Endothelial cell of umbilical vein (primary cell): ENCODE results near the gene PRSS33. TPM values are rescaled to one million over a fixed set of nuclear protein-coding genes. Genes with fewer than 3 reads are reported as not detected.

ENCODE experiments used
- BruUV-seq: library from RNA; stranded (reverse); fragments of 400-500 nt; replicated peaks from 2 replicates; lab custom pipeline; 2021; lab: Mats Ljungman, UMichigan
- CTCF ChIA-PET: fragments of 300-600, 350-600 bp; sonication (Branson Sonifier 250); formaldehyde crosslinking; loops from one replicate; lab custom pipeline; 2021; ENCODE audit warnings: antibody characterized with exemption, inconsistent platforms; lab: Charles Lee
- POLR2A ChIA-PET: fragments of 300-600, 350-600 bp; sonication (Branson Sonifier 250); formaldehyde crosslinking; loops from one replicate; lab custom pipeline; 2021; ENCODE audit warnings: antibody characterized with exemption, inconsistent platforms; lab: Charles Lee
- DNase-seq: peaks from one replicate; pipeline ENCODE4 v3.0.0-alpha.2; 2011; ENCODE audit warnings: low read depth, low spot score
- FAIRE-seq: peaks from 2 replicates; lab custom pipeline; 2011; peaks lifted over from hg19 to GRCh38; lab: Jason Lieb, UNC
- H2AFZ ChIP-seq: 2 replicates; pipeline ENCODE4 v1.6.0; 2012; ENCODE audit warnings: low read depth, low read length, control low read depth, inconsistent platforms
- H3K27ac ChIP-seq: 2 replicates; pipeline ENCODE4 v1.5.1; 2011; ENCODE audit warnings: low read depth, mild to moderate bottlenecking, control low read depth, low read length, moderate library complexity; ENCODE audit not compliant: insufficient read depth
- H3K27me3 ChIP-seq, 2 experiments: 2 replicates each; pipeline versions ENCODE4 v1.6.0 to v1.6.1; 2011; ENCODE audit warnings: low read length in 2 of 2, mixed read lengths in 1 of 2; ENCODE audit not compliant: control insufficient read depth in 2 of 2, insufficient read depth in 2 of 2
- H3K36me3 ChIP-seq, 2 experiments: 2 replicates in 1 of 2; 3 replicates in 1 of 2; pipeline ENCODE4 v1.5.1; 2011; ENCODE audit warnings: low read length in 2 of 2, mild to moderate bottlenecking in 1 of 2, moderate library complexity in 1 of 2; ENCODE audit not compliant: control insufficient read depth in 2 of 2, insufficient read depth in 2 of 2; ENCODE audit errors: extremely low read depth in 1 of 2
- H3K4me1 ChIP-seq: 3 replicates; pipeline ENCODE4 v1.5.1; 2011; ENCODE audit warnings: mild to moderate bottlenecking, low read length; ENCODE audit not compliant: control insufficient read depth, insufficient read depth; ENCODE audit errors: extremely low read depth
- H3K4me2 ChIP-seq: 2 replicates; pipeline ENCODE4 v1.6.1; 2011; ENCODE audit warnings: low read length, control low read depth, mixed read lengths; ENCODE audit not compliant: insufficient read depth
- H3K4me3 ChIP-seq, 3 experiments: fragments of 200-600 bp in 1 of 3; sonication (generic), shearing (Covaris generic) in 1 of 3; replicated peaks in 1 of 3; 2 replicates each; pipeline ENCODE4 v1.5.1; 2011 to 2016; ENCODE audit warnings: control low read depth in 3 of 3, low read length in 3 of 3, mild to moderate bottlenecking in 2 of 3, inconsistent platforms in 1 of 3, low read depth in 1 of 3, moderate library complexity in 1 of 3; ENCODE audit not compliant: insufficient read depth in 1 of 3
- H3K79me2 ChIP-seq: 2 replicates; pipeline ENCODE4 v1.6.0; 2012; ENCODE audit warnings: low read length, inconsistent platforms; ENCODE audit not compliant: control insufficient read depth, insufficient read depth
- H3K9ac ChIP-seq: replicated peaks from 2 replicates; pipeline ENCODE3; 2011; ENCODE audit warnings: low read length, control low read depth; ENCODE audit not compliant: insufficient read depth; ENCODE audit errors: extremely low read depth
- H3K9me1 ChIP-seq: replicated peaks from 3 replicates; pipeline ENCODE4 v1.6.0; 2011; ENCODE audit warnings: mild to moderate bottlenecking, low read length; ENCODE audit not compliant: control insufficient read depth, insufficient read depth; ENCODE audit errors: extremely low read depth
- H3K9me3 ChIP-seq: replicated peaks from 2 replicates; pipeline ENCODE4 v1.5.1; 2012; ENCODE audit warnings: low read length, inconsistent platforms; ENCODE audit not compliant: control insufficient read depth, insufficient read depth
- H4K20me1 ChIP-seq: replicated peaks from 2 replicates; pipeline ENCODE3; 2011; ENCODE audit warnings: mild to moderate bottlenecking, low read length; ENCODE audit not compliant: control insufficient read depth, insufficient read depth; ENCODE audit errors: extremely low read depth
- CTCF ChIP-seq, 2 donors: IDR thresholded peaks; 1 replicate in 1 of 2; 2 replicates in 1 of 2; pipeline ENCODE4 v1.5.1; 2011; ENCODE audit warnings: low read length in 2 of 2, mild to moderate bottlenecking in 2 of 2, moderate library complexity in 2 of 2, control low read depth in 1 of 2, inconsistent platforms in 1 of 2, low read depth in 1 of 2; ENCODE audit not compliant: insufficient read depth in 1 of 2; ENCODE audit errors: extremely low read depth in 1 of 2
- EZH2 ChIP-seq: IDR thresholded peaks from 2 replicates; pipeline ENCODE4 v1.6.1; 2012; ENCODE audit warnings: borderline replicate concordance, low read depth, mild to moderate bottlenecking, moderate library complexity, low read length, inconsistent platforms; ENCODE audit not compliant: severe bottlenecking
- FOS ChIP-seq: IDR thresholded peaks from 2 replicates; pipeline ENCODE4 v1.6.1; 2011; ENCODE audit warnings: mild to moderate bottlenecking, low read length, moderate library complexity, borderline replicate concordance; ENCODE audit not compliant: insufficient read depth
- GATA2 ChIP-seq: IDR thresholded peaks from 2 replicates; pipeline ENCODE4 v1.7.0; 2011; ENCODE audit warnings: low read depth, mild to moderate bottlenecking, moderate library complexity, mixed read lengths, low read length; ENCODE audit not compliant: insufficient read length, insufficient read depth
- JUN ChIP-seq: IDR thresholded peaks from 2 replicates; pipeline ENCODE4 v1.6.1; 2011; ENCODE audit warnings: borderline replicate concordance, low read depth; ENCODE audit not compliant: insufficient read length, insufficient read depth
- MAX ChIP-seq: IDR thresholded peaks from 2 replicates; pipeline ENCODE4 v1.6.1; 2011; ENCODE audit not compliant: insufficient read depth, insufficient read length
- MYC ChIP-seq: IDR thresholded peaks from one replicate; pipeline ENCODE4 v1.6.1; 2011; ENCODE audit warnings: mild to moderate bottlenecking, low read depth, low read length
- POLR2A ChIP-seq: IDR thresholded peaks from 2 replicates; pipeline ENCODE4 v1.6.1; 2012; ENCODE audit warnings: low read depth, mild to moderate bottlenecking, control low read depth, low read length
- POLR2AphosphoS5 ChIP-seq: IDR thresholded peaks from 2 replicates; pipeline ENCODE4 v1.6.1; 2012; ENCODE audit warnings: low read depth, mild to moderate bottlenecking, control low read depth, low read length, moderate library complexity; ENCODE audit not compliant: insufficient read depth
- dilution Hi-C: fragments of 300-500 bp; cut with MboI; formaldehyde crosslinking; loops from one replicate; pipeline ENCODE4 v1.15.0; 2019; ENCODE audit warnings: low sequenced_read_pairs; ENCODE audit not compliant: extremely low pct_ligation_motif_present
- intact Hi-C: fragments of 100-400 bp; cut with micrococcal nuclease; formaldehyde crosslinking; loops from one replicate; pipeline ENCODE4 v1.10.0; 2022
- polyA plus RNA-seq, 4 experiments: library from polyadenylated mRNA; depleted of rRNA in 3 of 4; stranded (reverse) in 3 of 4; unstranded in 1 of 4; fragments of >200 nt; gene quantifications; 2 replicates each; pipeline versions ENCODE4 v1.2.1 to v1.2.3, GENCODE V29; 2011 to 2012; ENCODE audit warnings: missing spikeins in 1 of 4
- total RNA-seq: library from RNA; stranded (reverse); gene quantifications from 2 replicates; pipeline ENCODE4 v1.2.3, GENCODE V29; 2021

The PRSS33 gene
- total and polyA plus RNA-seq, 2 donors (not counting 3 experiments of a cell fraction or from before 2014, with no cell fraction given): not detected

GRCh38 chr16:2749476-2749875, 37.9 kb downstream of the PRSS33 start:
- TF ChIP-seq MAX (no peak), GATA2 (no peak), JUN (no peak), POLR2A (no peak), POLR2AphosphoS5 (no peak), FOS (no peak), EZH2 (no peak), CTCF (IDR thresholded peaks at IDR 0.05; ENCODE audit: extremely low read depth in 1 of 2, insufficient read depth in 1 of 2, low read depth in 1 of 2, low read length in 2 of 2) (no peak), MYC (no peak)
- H3K79me2 ChIP-seq: peaks cover 16% of the 10 kb centered on the region
- intact Hi-C loops (no loop called here), dilution Hi-C loops (no loop called here)
- H3K9ac ChIP-seq: no peak overlapping the region
- H3K4me1 ChIP-seq: peaks cover 14% of the 10 kb centered on the region
- DNase-seq (no peak), FAIRE-seq (no peak)
- ChIA-PET CTCF (no interaction called here), POLR2A (no interaction called here)
- H3K9me3 ChIP-seq: no peaks in the 10 kb centered on the region
- no peaks in the 10 kb centered on the region for H3K36me3 ChIP-seq
- H3K4me2 ChIP-seq: no peak overlapping the region
- H4K20me1 ChIP-seq: peaks cover 4% of the 10 kb centered on the region
- no peaks in the 10 kb centered on the region for H3K9me1 ChIP-seq
- no peak overlapping the region for H3K4me3 ChIP-seq
- H2AFZ ChIP-seq: no peak overlapping the region
- no TSS peak for BruUV-seq
- H3K27me3 ChIP-seq: no peaks in the 10 kb centered on the region
- no peak overlapping the region for H3K27ac ChIP-seq
